Measurements from ENCODE around the gene FGL2.
"Not testable (repeated sequence)": the region's sequence is repeated elsewhere in the genome, so short reads cannot be mapped to it uniquely, and the experiment has no call there.

The FGL2 gene

DNA sequence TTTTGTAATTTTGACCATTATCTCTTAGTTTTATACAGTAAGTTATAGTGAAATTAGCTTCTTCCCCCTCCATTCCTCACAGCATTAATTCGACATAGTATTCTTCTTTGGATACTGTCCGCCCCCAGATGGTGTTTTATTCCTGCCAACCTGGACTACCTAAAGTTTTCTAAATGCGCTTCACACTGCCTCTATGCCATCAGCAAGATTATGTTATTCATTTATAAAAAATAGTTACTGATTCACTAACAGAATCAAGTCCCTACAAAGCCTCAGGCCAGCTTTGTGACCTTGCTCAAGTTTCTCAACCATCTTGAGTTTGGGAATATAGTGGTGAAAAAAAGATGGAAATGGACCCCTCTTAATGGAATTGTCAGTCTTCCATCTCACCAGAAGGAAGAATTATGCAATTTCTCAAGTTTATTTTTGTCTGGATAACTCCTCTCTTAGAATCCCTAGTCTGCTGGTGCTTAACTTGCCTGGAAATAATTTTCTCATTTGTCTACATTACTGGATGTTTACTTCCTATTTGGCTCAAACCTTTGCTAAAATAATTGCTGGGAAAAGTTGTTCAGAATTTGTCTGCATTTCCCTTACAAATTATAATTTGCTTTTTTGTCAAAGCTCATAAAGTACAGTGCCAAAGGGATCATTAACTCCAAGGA is 16.7 kb upstream of the FGL2 start:
- DNase-seq (ENCODE audit: low spot score): no peak

- DNase-seq (ENCODE audit: low spot score): no peak
Observed at GRCh38 chr7:77209479-77210139, 10.0 kb upstream of the FGL2 start.

- no peak for DNase-seq (ENCODE audit: low spot score)
Observed at GRCh38 chr7:77208416-77208815, 8.8 kb upstream of the FGL2 start.

DNA sequence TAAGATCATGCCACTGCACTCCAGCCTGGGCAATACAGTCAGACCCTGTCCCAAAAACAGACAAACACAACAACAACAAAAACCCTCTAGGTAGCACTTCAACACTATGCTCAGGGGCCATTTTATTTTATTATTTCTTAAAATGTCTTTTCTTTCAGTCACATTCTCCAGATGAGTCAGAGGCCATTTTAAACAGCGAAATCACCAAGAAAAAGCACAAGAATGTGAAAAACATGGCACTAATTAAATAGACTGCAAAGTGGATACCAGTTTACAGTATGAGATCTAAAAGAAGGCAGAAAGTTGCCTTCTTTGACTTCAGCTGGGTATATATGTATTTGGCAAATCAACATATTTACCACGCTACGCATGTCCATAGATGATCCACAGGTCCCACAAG is 6.1 kb upstream of the FGL2 start:
- DNase-seq (ENCODE audit: low spot score): no peak

DNA sequence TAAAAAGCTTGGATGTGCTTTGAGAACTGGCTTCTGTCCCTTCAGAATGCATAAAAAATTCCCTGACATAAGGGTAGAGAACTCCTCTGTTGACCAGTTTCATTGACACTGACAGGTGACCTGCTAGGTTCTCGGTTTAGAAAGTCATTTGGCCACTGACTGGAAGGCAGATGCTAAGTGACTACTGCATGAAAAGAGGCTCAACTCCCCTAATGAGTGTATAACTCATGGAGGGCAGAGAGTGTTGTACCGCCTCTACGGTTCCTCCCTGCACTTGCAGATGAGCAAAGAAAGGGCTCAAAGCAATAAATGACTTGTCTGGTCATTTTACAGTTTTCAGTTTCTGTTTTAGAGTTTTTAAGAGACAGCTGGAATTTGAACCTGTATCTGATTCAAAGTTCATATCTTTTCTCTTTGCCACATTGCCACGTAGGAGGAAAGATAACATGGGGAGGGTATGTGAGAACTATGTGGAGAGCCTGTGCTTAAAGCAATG is 2.9 kb upstream of the FGL2 start:
- peak; percentile 24 for DNase-seq (ENCODE audit: low spot score)

GRCh38 chr7:77200542-77200941 is 923 bp upstream of the FGL2 start:
- DNase-seq (ENCODE audit: low spot score): no peak

GRCh38 chr7:77197141-77197540 is 2.5 kb downstream of the FGL2 start:
- DNase-seq (ENCODE audit: low spot score): no peak

GRCh38 chr7:77188731-77189437 is 10.7 kb downstream of the FGL2 start:
- DNase-seq (ENCODE audit: low spot score): no peak

DNA sequence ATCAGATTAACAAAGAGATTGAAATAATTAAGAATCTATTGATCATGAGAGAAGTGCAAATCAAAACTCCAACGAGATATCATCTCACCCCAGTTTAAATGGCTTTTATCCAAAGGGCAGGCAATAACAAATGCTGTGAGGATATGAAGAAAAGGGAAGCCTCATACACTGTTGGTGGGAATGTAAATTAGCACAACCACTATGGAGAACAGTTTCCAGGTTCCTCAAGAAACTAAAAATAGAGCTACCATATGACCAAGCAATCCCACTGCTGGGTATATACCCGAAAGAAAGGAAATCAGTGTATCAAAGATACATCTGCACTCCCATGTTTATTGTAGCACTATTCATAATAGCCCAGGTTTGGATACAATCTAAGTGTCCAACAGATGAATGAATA is 13.8 kb downstream of the FGL2 start:
- no peak for DNase-seq (ENCODE audit: low spot score)

DNA sequence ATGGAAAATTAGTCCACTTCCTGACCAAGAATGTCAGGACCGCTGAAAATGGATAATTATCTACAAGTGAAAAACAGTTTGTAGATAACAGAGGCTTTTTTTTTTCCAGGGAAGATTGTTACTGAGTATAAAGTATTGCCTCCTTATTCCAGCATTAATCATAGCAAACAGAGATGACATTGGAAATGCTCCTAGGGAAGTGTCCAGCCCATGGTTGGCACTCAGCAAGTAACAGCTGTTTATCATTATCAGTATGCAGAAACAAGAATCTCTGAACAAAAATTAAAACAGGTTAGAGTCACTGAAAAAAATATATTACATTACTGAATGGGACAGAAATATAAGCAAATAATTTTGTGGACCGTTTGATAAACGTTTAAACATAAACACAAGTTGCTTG is 14.6 kb downstream of the FGL2 start:
- no peak for DNase-seq (ENCODE audit: low spot score)

DNA sequence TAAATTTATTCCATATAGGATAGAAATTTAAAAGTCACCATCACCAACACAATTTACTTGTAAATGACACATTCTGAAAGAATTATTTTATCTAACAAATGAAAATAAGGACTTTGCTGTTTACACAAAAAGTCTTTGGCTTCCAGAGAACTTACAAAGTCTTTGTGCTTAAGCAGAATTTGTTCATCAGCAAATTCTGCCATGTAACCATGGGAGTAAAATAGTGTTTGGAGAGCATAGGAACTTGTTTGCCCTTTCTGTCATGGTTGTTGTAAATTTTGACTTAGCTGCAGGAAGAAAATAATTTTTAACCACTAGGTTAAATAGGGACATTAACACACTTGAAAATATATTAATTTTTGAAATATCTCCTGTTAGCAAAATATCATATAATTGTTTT is 15.2 kb downstream of the FGL2 start:
- no peak for DNase-seq (ENCODE audit: low spot score)

GRCh38 chr7:77182261-77182660 is 17.4 kb downstream of the FGL2 start:
- no peak for DNase-seq (ENCODE audit: low spot score)

GRCh38 chr7:77181734-77182133 is 17.9 kb downstream of the FGL2 start:
- DNase-seq (ENCODE audit: low spot score): no peak

DNA sequence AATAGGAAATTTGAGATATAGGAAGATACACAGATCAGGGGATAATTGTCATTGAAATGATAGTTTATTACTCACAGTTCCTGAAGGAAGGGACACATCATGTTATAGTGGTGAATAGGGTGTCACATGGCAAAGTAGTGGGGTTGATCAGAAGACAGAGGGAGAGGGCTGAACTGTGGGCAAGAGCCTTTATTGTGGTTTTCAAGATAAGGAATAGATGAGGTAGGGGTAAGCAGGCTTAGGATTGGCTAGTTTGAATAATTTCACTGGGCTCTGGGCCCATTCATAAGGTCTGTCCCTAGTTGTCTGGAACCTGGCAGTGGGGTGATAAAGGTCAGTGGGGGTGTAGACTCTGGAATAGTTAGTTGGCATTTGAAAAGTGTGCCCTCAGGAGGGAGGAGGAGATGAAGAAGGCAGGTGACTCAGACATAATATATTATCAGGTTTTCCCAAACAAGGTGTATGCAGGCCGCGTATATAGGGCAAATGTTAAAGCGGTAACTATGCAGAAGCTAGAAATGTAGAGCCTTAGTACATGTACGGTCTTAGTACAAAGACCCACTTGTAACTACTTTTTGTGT is 18.5 kb downstream of the FGL2 start:
- DNase-seq (ENCODE audit: low spot score): no peak

DNA sequence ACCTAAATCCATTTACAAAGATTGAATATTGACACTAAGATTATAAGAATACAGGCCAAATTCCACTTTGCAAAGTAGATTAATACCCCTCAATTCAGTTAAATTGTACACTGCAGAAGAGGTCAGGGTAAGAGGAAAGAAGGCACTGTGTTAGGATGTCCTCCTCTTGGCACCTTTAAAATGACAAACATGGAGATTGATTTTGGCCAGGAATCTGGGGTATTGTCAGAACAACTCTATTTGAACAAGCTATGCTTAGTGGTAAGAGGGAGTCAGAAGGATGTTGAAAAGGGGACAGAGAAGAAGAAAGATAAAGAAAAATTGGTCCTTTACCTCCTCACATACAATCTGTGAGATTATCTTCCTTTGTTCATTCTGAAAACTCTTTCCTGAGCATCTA is 21.6 kb downstream of the FGL2 start:
- not testable (repeated sequence) for DNase-seq (ENCODE audit: low spot score)

GRCh38 chr7:77177321-77177904 is 22.2 kb downstream of the FGL2 start:
- DNase-seq (ENCODE audit: low spot score): not testable (repeated sequence)

GRCh38 chr7:77175274-77175800 is 24.3 kb downstream of the FGL2 start:
- not testable (repeated sequence) for DNase-seq (ENCODE audit: low spot score)

GRCh38 chr7:77174418-77174817 is 25.2 kb downstream of the FGL2 start:
- not testable (repeated sequence) for DNase-seq (ENCODE audit: low spot score)

DNA sequence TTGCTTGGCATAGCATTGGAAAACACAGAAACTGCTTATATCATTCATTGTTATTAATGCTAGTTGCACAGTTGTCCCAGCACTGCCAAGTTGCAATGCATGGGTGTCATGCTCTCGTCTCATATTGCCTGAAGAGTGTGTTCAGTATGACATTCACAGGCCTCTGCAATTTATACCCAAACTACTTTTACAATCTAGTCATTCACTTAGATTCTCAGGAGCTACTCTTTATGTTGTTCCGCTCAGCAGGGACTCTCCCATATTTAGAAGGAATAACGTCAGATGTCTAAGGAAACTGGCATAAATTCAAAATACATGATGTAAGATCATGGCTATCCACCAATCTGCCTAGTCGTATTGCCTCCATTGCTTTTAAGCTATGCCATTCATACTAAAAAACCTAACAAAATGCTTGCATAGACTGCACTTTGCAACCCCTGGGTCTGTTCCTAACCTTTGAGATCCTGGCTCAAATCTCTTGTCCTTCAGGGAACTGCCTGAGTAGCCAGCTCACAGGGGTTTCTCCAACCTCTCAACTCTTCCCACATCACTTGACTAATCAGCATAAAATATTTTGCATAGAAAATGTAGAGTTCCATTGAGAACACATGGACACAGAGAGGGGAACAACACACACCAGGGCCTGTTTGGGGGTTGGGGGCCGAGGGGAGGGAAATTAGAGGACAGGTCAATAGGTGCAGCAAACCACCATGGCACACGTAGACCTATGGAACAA is 27.0 kb downstream of the FGL2 start:
- not testable (repeated sequence) for DNase-seq (ENCODE audit: low spot score)

GRCh38 chr7:77171073-77171472 is 28.5 kb downstream of the FGL2 start:
- DNase-seq (ENCODE audit: low spot score): not testable (repeated sequence)

GRCh38 chr7:77157446-77157845 is 42.2 kb downstream of the FGL2 start:
- peak; percentile 31 for DNase-seq (ENCODE audit: low spot score)

Data from activated CD4-positive, alpha-beta T cell treated with anti-CD3 and anti-CD28 coated beads, Interleukin-2, Interleukin-4, amounts not matched to agents 100 ng/mL and 50 ng/mL, durations not matched to agents 16 hours and 8 hours (primary cell).